Neural cell (in vitro differentiated cells): ENCODE results near the gene ZAR1. TPM values are rescaled to one million over a fixed set of nuclear protein-coding genes. Genes with fewer than 3 reads are reported as not detected.

Experiments used
- H2AFZ ChIP-seq: fragments of 200-600, 300-800 bp; sonication (generic), shearing (Covaris generic); 2 replicates; pipeline ENCODE4 v1.6.0; 2014; ENCODE audit warnings: low read depth, mild to moderate bottlenecking, antibody characterized with exemption, low read length, moderate library complexity
- H3F3A ChIP-seq: fragments of 200-600 bp; shearing (Covaris generic); 2 replicates; pipeline ENCODE4 v1.6.1; 2016; ENCODE audit warnings: mild to moderate bottlenecking, moderate library complexity, mixed read lengths, antibody characterized with exemption, low read length; ENCODE audit not compliant: insufficient read depth, poor library complexity, severe bottlenecking
- H3K27ac ChIP-seq: fragments of 200-600, 300-800 bp; sonication (generic), shearing (Covaris generic); 2 replicates; pipeline ENCODE4 v1.5.1; 2014; ENCODE audit warnings: mild to moderate bottlenecking, low read length, moderate library complexity
- H3K27me3 ChIP-seq: fragments of 300-800, 200-600 bp; sonication (generic), shearing (Covaris generic); 2 replicates; pipeline ENCODE4 v1.6.0; 2014; ENCODE audit warnings: mild to moderate bottlenecking, low read depth, low read length, moderate library complexity; ENCODE audit not compliant: insufficient read depth
- H3K36me3 ChIP-seq: fragments of 300-800, 200-600 bp; sonication (generic), shearing (Covaris generic); 2 replicates; pipeline ENCODE4 v1.5.1; 2014; ENCODE audit warnings: mild to moderate bottlenecking, antibody characterized with exemption, low read length, moderate library complexity; ENCODE audit not compliant: insufficient read depth
- H3K4me2 ChIP-seq: fragments of 300-800, 200-600 bp; sonication (generic), shearing (Covaris generic); 2 replicates; pipeline ENCODE4 v1.6.0; 2014; ENCODE audit warnings: mild to moderate bottlenecking, low read length
- H3K4me3 ChIP-seq: fragments of 300-800, 200-600 bp; sonication (generic), shearing (Covaris generic); 2 replicates; pipeline ENCODE4 v1.5.1; 2014; ENCODE audit warnings: mild to moderate bottlenecking, low read length, moderate library complexity
- H3K79me2 ChIP-seq: fragments of 200-600 bp; shearing (Covaris generic); replicated peaks from 2 replicates; pipeline ENCODE4 v1.6.0; 2014; ENCODE audit warnings: mild to moderate bottlenecking, low read length, moderate library complexity; ENCODE audit not compliant: insufficient read depth
- H3K9ac ChIP-seq: fragments of 300-800, 200-600 bp; sonication (generic), shearing (Covaris generic); 2 replicates; pipeline ENCODE4 v1.6.1; 2016; ENCODE audit warnings: mild to moderate bottlenecking, low read length, mixed read lengths
- H3K9me2 ChIP-seq: fragments of 200-600 bp; shearing (Covaris generic); 2 replicates; pipeline ENCODE4 v1.6.1; 2016; ENCODE audit warnings: mild to moderate bottlenecking, low read length, mixed read lengths; ENCODE audit not compliant: insufficient read depth
- H3K9me3 ChIP-seq: fragments of 200-600, 300-800 bp; sonication (generic), shearing (Covaris generic); 2 replicates; pipeline ENCODE4 v1.6.1; 2016; ENCODE audit warnings: mild to moderate bottlenecking, mixed run types, low read length, moderate library complexity, mixed read lengths
- H4K20me1 ChIP-seq: fragments of 200-600 bp; shearing (Covaris generic); 2 replicates; pipeline ENCODE4 v1.6.1; 2016; ENCODE audit warnings: mild to moderate bottlenecking, mixed run types; ENCODE audit not compliant: insufficient read depth
- CTCF ChIP-seq: fragments of 450-650 bp; IDR thresholded peaks from 2 replicates; pipeline ENCODE4 v1.5.1; 2014; ENCODE audit warnings: antibody characterized with exemption, mild to moderate bottlenecking, moderate library complexity; ENCODE audit not compliant: poor library complexity, severe bottlenecking
- EP300 ChIP-seq: fragments of 450-650 bp; conservative IDR thresholded peaks from 2 replicates; pipeline ENCODE4 v1.6.1; 2014; ENCODE audit warnings: antibody characterized with exemption, mild to moderate bottlenecking, moderate library complexity; ENCODE audit not compliant: poor library complexity, severe bottlenecking
- EZH2 ChIP-seq: fragments of 200-600, 300-800 bp; shearing (Covaris generic), sonication (generic); IDR thresholded peaks from 2 replicates; pipeline ENCODE4 v1.6.1; 2014; ENCODE audit warnings: antibody characterized with exemption, low read length, borderline replicate concordance, mild to moderate bottlenecking; ENCODE audit not compliant: insufficient read depth, poor library complexity, severe bottlenecking
- MXI1 ChIP-seq: fragments of 450-650 bp; conservative IDR thresholded peaks from 2 replicates; pipeline ENCODE4 v1.6.1; 2014; ENCODE audit warnings: antibody characterized with exemption, mild to moderate bottlenecking; ENCODE audit not compliant: poor library complexity, severe bottlenecking
- POLR2AphosphoS5 ChIP-seq: IDR thresholded peaks from 2 replicates; pipeline ENCODE4 v1.6.1; 2012
- RAD21 ChIP-seq: fragments of 450-650 bp; conservative IDR thresholded peaks from 2 replicates; pipeline ENCODE4 v1.6.1; 2014; ENCODE audit warnings: antibody characterized with exemption, mild to moderate bottlenecking, moderate library complexity
- REST ChIP-seq: IDR thresholded peaks from 2 replicates; pipeline ENCODE4 v1.6.1; 2012; ENCODE audit warnings: borderline replicate concordance
- SMC3 ChIP-seq: fragments of 450-650 bp; conservative IDR thresholded peaks from 2 replicates; pipeline ENCODE4 v1.6.1; 2014; ENCODE audit warnings: antibody characterized with exemption, mild to moderate bottlenecking, moderate library complexity; ENCODE audit not compliant: poor library complexity
- TAF1 ChIP-seq: IDR thresholded peaks from 2 replicates; pipeline ENCODE4 v1.6.1; 2012; ENCODE audit warnings: low read depth
- polyA plus RNA-seq: library from polyadenylated mRNA; depleted of rRNA; stranded (reverse); fragments of >200 nt; gene quantifications from 2 replicates; pipeline ENCODE4 v1.2.3, GENCODE V29; 2014

ZAR1 gene
- polyA plus RNA-seq, 1 donor from 2014 or later, result not detected

- Histone ChIP-seq H2AFZ (no peak overlapping the region), H3K27ac (no peak overlapping the region), H3K36me3 (no peaks in the 10 kb centered on the region), H3K9ac (no peak overlapping the region), H3F3A (no peaks in the 10 kb centered on the region), H3K4me3 (no peak overlapping the region), H3K9me3 (no peaks in the 10 kb centered on the region), H3K9me2 (no peaks in the 10 kb centered on the region), H3K4me2 (no peak overlapping the region), H3K79me2 (no peaks in the 10 kb centered on the region), H3K27me3 (no peaks in the 10 kb centered on the region), H4K20me1 (no peaks in the 10 kb centered on the region)
- TF ChIP-seq EZH2, result no peak
- no peak for TF ChIP-seq SMC3
- no peak for TF ChIP-seq RAD21
- TF ChIP-seq TAF1, result no peak
- TF ChIP-seq REST, result no peak
- no peak for TF ChIP-seq POLR2AphosphoS5
- no peak for TF ChIP-seq EP300
- TF ChIP-seq MXI1, result no peak
- no peak for TF ChIP-seq CTCF
These were observed 29.1 kb upstream of the ZAR1 start for GRCh38 chr4:48461000-48461399.

- H4K20me1 ChIP-seq, result no peaks in the 10 kb centered on the region
- no peaks in the 10 kb centered on the region for H3K36me3 ChIP-seq
- no peak overlapping the region for H3K4me3 ChIP-seq
- no peaks in the 10 kb centered on the region for H3K9me2 ChIP-seq
- H3K27ac ChIP-seq, result no peak overlapping the region
- no peaks in the 10 kb centered on the region for H3K9me3 ChIP-seq
- H2AFZ ChIP-seq, result no peak overlapping the region
- no peaks in the 10 kb centered on the region for H3F3A ChIP-seq
- H3K9ac ChIP-seq, result no peak overlapping the region
- no peak overlapping the region for H3K4me2 ChIP-seq
- H3K27me3 ChIP-seq, result no peaks in the 10 kb centered on the region
- TF ChIP-seq POLR2AphosphoS5, result no peak
- no peak for TF ChIP-seq MXI1
- TF ChIP-seq SMC3, result no peak
- TF ChIP-seq RAD21, result no peak
- no peak for TF ChIP-seq CTCF
- no peak for TF ChIP-seq TAF1
- H3K79me2 ChIP-seq, result no peaks in the 10 kb centered on the region
These were observed 27.7 kb upstream of the ZAR1 start for GRCh38 chr4:48462363-48462762.
